ENCODE data around the gene TALDO1.

Gene TALDO1

GRCh38 chr11:747158-748006, at the start of gene TALDO1:
TALDO1 (plus strand) TSS chr11:747464; CDS start chr11:747482, 18 bp downstream.
- DNase-seq (ENCODE audit: low spot score) = peak; percentile 98

GRCh38 chr11:697811-698311, 49.4 kb upstream of the TALDO1 start:
- no peak for DNase-seq (ENCODE audit: low spot score)

DNA sequence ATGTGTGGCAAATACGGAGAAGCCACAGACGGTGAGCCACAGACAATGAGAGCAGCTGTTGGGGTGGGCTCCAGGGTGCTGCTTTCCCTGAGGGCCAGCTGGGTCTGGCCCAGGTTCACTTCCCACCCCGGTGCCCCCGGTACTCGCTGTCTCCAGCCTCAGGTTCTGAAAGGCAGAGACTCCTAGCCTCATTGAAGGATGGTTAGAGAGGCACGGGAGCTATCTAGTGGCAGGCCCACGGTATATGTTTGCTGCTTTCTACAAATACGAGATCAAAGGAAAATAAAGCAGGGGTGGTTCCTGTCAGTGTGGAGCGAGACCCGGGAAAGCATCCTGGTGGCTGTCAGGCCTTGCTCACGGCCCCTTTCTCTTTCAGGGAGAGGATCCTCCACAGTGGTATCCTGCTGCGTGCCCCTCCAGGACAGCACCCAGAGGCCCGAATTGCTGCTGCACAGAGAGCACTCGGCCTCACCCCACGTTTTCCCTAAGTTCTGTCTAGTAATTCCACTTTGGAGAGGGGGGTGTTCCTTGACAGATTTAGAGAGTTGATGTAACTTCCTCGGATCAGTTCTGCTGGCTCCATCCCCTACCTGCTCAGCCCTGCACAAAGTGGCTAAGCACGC, 48.7 kb upstream of the TALDO1 start:
- no peak for DNase-seq (ENCODE audit: low spot score)

DNA sequence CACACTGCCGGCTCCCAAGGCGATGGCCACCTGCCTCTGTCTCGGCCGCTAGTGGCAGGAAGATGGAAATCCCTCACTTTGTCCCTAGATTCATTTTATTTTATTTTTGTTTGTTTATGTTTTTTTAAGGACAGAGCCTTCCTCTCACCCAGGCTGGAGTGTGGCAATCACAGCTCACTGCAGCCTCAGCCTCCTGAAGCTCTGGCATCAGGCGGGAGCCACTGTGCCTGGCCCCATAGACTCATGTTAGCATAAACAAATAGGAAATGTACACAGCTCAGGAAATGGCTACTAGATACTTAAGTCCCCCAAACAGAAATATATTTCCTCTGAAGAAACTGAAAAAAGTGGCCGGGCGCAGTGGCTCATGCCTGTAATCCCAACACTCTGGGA, 48.2 kb upstream of the TALDO1 start:
- no peak for DNase-seq (ENCODE audit: low spot score)

DNA sequence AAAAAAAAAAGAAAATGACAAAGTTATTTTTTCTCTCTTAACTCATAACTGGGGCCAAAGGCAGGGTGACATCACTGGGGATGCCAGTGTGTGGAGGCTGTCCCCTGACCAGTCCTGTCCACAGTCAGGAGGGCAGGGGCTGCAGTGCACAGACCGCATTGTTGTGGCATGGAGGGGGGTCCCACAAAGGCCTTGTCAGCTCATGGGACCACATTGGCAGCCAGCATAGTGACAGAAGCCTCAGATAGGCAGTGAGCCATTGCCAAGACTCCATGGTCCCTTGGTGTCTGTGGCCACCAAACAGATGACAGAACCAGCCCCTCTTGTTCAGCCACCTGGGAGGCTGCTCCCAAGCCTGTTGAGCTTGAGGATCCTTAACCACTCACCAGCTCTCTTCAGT, 47.5 kb upstream of the TALDO1 start:
- DNase-seq (ENCODE audit: low spot score) = no peak

GRCh38 chr11:701741-702461, 45.4 kb upstream of the TALDO1 start:
- no peak for DNase-seq (ENCODE audit: low spot score)

DNA sequence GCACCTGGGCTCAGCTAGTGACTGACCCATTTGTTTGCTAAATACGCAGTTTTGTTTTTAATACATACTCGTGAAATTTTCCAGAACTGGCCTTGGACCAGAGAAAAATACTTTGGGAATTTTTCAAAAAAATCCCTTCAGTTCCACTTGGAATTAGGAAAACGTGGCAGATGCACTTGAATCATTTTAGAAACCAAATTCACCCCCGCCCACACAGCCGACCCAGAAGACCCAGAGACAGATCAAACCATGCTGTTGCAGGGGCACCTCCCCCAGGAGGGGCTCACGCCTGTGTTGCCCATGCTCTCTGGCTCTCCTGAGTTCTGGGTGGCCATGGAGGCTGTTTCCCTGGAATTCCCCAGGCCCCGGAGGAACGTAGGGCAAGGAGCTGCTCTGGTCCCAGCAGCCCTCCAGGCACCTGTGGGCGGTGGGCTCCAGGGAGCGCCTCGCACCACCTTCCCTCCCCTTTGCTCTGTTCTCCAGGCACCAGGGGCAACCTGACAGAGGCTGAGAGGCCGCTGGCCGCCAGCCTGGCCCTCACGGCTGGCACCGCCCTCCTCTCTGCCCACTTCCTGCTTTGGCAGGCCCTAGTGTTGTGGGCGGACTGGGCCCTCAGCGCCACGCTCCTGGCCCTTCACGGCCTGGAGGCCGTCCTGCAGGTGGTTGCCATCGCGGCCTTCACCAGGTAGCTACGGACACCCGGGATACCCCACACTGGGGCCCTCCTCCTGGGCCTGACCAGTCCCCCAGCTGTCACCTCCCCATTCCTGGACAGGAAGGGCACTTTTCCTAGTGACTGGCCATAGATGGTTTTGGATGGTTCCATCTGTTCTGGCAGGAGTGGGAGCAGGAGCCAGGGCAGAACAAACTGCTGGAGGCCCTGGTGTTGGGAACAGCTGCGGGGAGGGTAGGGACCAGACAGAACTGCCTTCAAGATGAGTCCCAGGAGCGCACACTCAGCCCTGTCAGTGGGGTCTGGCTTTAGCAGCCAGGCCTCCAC, 44.5 kb upstream of the TALDO1 start:
- DNase-seq (ENCODE audit: low spot score) = no peak

DNA sequence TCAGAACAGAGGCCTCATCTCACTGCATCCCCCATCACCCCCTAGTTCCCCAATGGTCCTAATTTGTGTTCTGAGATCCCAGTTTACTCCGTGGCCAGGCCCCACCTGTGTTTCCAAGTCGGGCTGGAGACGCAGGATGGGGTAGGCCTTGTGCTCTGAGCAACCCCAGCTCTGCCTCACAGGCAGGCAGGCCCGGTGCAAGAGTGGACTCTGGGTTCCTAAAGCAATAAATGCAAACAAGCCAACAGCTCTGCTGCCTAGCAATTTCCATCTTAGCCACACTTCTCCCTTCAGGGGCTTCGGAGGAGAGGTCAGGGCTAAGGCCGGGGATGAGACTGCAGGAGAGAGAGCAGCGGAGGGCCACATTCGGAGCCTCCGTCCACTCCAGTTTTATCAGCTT, 43.8 kb upstream of the TALDO1 start:
- no peak for DNase-seq (ENCODE audit: low spot score)

- no peak for DNase-seq (ENCODE audit: low spot score)
Observed at GRCh38 chr11:704228-704674, 43.0 kb upstream of the TALDO1 start.

DNA sequence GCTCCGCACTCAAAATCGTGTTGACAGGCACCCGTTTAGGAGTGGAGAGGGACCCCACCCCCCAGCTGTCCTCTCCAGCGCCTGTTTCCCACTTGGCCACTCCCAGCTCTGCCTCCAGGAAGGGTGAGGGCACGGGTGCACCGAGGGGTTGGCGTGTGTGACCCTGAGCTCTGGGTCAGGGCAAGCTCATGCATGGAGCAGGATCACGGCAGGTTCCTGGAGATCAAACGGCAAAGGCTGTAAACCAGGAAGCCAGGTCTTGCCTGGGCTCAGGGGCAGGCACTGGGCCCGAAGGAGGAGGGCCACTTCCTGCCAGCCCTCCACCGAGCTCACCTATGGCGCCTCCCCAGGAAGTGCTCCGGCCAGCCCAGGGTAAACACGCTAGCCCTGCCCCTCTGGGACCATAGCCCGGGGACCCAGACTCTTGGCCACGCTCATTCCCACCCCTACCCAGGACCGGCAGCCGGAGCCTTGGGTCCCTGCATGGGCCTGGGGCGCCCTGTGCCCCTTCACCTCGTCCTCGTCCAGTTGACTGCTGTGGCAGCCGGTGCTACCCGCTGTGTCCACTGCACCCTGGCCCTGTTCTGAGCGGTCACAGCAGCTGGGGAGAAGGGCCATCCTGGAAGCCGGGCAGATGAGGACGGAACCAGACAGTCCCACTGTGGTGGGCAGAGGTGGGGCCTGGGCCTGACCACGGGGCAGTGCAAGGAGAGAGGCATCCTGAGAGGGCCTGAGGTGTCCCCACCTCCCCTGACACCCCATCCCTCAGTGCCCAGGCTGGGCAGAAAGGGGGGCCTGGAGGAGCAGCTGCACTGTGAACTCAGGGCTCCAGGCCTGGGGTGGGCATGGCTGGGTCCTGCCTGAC, 42.3 kb upstream of the TALDO1 start:
- no peak for DNase-seq (ENCODE audit: low spot score)

- no peak for DNase-seq (ENCODE audit: low spot score)
Observed at GRCh38 chr11:705646-706438, 41.4 kb upstream of the TALDO1 start, which contains the start of gene EPS8L2. EPS8L2 (plus strand) TSS chr11:706231; CDS start chr11:709408, 3,177 bp downstream.

DNA sequence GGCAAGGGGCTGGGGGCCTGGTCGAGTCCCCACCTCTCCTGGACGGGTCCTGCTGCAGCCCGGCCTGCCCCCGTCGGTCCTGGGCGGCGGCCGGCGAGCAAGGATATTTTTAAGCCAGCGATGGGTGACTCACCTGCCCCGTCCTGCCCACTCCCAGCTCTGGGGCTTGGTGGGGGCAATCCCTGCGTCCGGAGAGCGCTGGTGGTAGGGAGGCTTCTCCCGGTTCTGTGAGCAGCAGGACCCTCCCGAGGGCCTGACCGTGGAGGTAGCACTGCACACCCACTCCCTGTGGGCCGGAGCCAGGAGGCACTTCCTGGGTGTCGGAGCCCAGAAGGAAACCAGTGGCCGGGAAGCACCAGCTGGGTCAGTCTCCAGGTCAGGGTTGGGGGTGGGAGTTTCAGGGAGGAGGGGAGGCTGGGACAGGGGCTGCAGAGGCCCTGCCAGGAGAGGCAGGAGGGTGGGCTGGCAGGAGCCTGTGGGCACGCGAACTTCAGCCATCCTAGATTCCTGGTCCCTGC, 40.8 kb upstream of the TALDO1 start:
- DNase-seq (ENCODE audit: low spot score) = no peak

DNA sequence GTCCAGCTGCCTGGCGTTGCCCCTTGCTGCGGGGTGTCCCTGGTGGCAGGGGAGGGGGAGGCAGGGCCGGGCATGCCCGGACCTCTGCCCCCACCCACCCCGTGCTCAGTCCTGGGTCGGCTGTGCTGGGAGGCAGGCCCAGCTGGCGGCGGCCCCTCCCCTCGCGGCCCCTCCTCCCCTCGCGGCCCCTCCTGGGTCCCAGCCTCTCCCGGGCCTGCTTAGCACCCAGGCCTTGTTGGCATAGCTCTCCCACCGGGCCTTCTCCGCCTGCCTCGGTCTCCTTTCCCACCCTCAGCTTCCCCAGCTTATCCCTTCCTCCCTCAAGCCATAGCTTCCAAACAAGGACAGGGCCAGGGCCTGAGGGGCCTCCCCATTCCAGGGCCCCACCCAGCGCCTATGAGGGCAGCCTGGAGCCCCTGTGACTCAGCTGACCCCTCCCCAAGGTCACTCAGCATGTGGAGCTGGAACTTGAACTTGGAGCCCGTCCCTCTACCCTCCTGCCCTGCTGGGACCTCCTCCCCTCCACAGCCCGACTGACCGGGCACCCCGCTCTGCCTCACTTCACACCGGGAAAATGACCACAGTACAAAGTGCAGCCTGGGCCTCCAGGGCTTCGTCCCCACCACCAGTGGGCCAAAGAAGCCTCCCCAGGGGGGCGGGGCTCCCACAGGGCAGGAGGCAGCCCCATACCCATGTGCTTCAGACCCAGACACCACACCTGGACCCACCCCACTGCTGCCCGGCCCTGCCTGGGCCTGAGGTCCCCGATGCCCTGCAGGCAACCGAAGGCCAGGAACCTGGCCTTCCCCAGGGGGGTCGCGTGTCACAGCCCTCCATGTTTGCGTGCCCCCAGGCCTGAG, 40.1 kb upstream of the TALDO1 start:
- peak; percentile 42 for DNase-seq (ENCODE audit: low spot score)

- DNase-seq (ENCODE audit: low spot score) = peak; percentile 37
Observed at GRCh38 chr11:707817-708420, 39.3 kb upstream of the TALDO1 start.

- DNase-seq (ENCODE audit: low spot score) = peak; percentile 27
Observed at GRCh38 chr11:708511-708910, 38.8 kb upstream of the TALDO1 start.

DNA sequence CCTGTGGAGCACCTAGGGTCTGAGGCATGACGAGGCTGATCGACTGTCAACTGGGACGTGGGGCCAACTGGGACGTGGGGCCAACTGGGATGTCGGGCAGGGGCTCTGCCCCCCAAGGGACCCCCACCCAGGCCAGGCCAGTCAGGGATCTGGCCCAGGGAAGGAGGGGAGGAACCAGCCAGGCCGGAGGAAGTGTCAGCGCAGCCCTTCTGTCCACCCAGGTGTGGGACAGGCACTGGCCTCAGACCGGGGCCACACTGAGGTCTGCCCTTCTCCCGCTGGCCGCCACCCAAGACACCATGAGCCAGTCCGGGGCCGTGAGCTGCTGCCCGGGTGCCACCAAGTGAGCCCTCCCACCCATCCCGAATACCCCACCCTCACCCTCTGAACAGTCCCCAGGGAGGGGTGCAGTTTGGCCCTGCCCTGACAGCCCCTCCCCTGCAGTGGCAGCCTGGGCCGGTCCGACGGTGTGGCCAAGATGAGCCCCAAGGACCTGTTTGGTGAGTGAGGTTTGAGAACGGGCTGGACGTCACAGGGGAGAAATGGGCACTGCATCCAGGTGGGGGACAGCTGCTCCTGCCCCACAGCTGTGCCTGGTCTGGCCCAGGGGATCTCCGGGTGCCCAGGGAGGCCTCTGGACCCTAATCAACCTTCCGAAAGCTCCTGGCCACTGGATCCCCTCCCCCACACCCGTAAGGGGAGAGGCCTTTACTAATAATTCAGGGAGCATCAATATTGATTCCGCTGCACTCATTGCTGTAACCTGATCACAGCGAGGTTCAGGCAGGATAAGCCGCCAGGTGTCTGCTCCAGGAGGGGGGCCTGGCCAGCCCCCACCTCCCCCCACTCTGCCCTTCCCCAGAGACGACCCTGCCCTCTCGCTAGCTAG, 37.9 kb upstream of the TALDO1 start:
- peak; percentile 26 for DNase-seq (ENCODE audit: low spot score)

- DNase-seq (ENCODE audit: low spot score) = no peak
Observed at GRCh38 chr11:714436-714835, 32.8 kb upstream of the TALDO1 start.
